OCI-LY1 (cell line): Measurements from ENCODE around the gene NDUFAB1.

Experiments used
- H2AFZ ChIP-seq: fragments of 200-600 bp; sonication (generic), shearing (Covaris generic); 2 replicates; pipeline ENCODE4 v1.6.0; 2014; ENCODE audit warnings: antibody characterized with exemption, mild to moderate bottlenecking, low read length
- H3F3A ChIP-seq: fragments of 200-600 bp; sonication (generic), shearing (Covaris generic); 2 replicates; pipeline ENCODE4 v1.6.0; 2014; ENCODE audit warnings: mild to moderate bottlenecking, antibody characterized with exemption, low read length, moderate library complexity; ENCODE audit not compliant: insufficient read depth
- H3K27ac ChIP-seq: fragments of 200-600 bp; sonication (generic); 2 replicates; pipeline ENCODE4 v1.5.1; 2014; ENCODE audit warnings: low read length, mixed run types, mild to moderate bottlenecking, low read depth; ENCODE audit not compliant: poor library complexity, severe bottlenecking
- H3K27me3 ChIP-seq: fragments of 200-600 bp; sonication (generic); 2 replicates; pipeline ENCODE4 v1.6.0; 2014; ENCODE audit warnings: antibody characterized with exemption, mild to moderate bottlenecking, low read length, moderate library complexity; ENCODE audit not compliant: insufficient read depth
- H3K36me3 ChIP-seq: fragments of 200-600 bp; sonication (generic); 2 replicates; pipeline ENCODE4 v1.6.1; 2014; ENCODE audit warnings: mild to moderate bottlenecking, antibody characterized with exemption, low read length, moderate library complexity, mixed read lengths; ENCODE audit not compliant: insufficient read depth
- H3K4me1 ChIP-seq: fragments of 200-600 bp; sonication (generic); 2 replicates; pipeline ENCODE4 v1.5.1; 2014; ENCODE audit warnings: mild to moderate bottlenecking, low read length, moderate library complexity; ENCODE audit not compliant: insufficient read depth, severe bottlenecking
- H3K4me2 ChIP-seq: fragments of 200-600 bp; sonication (generic), shearing (Covaris generic); 2 replicates; pipeline ENCODE4 v1.6.1; 2014; ENCODE audit warnings: low read length
- H3K4me3 ChIP-seq: fragments of 200-600 bp; sonication (generic); 2 replicates; pipeline ENCODE4 v1.5.1; 2014; ENCODE audit warnings: low read length, low read depth, mild to moderate bottlenecking, mixed read lengths; ENCODE audit not compliant: poor library complexity, severe bottlenecking
- H3K79me2 ChIP-seq: fragments of 200-600 bp; shearing (Covaris generic); 2 replicates; pipeline ENCODE4 v1.6.1; 2016; ENCODE audit warnings: mixed run types, low read length, mixed read lengths; ENCODE audit not compliant: insufficient read depth
- H3K9ac ChIP-seq: fragments of 200-600 bp; sonication (generic), shearing (Covaris generic); 2 replicates; pipeline ENCODE4 v1.6.1; 2014; ENCODE audit warnings: mild to moderate bottlenecking, low read length, mixed read lengths
- H3K9me2 ChIP-seq: fragments of 200-600 bp; sonication (generic), shearing (Covaris generic); 2 replicates; pipeline ENCODE4 v1.6.1; 2014; ENCODE audit warnings: low read depth, mild to moderate bottlenecking, low read length, mixed read lengths
- H3K9me3 ChIP-seq: fragments of 200-600 bp; shearing (Covaris generic); 2 replicates; pipeline ENCODE4 v1.6.1; 2014; ENCODE audit warnings: low read length, mixed read lengths
- H4K20me1 ChIP-seq: fragments of 200-600 bp; sonication (generic), shearing (Covaris generic); 2 replicates; pipeline ENCODE4 v1.6.0; 2016; ENCODE audit warnings: mild to moderate bottlenecking, low read length; ENCODE audit not compliant: insufficient read depth
- CTCF ChIP-seq: fragments of 200-600 bp; sonication (generic), shearing (Covaris generic); IDR thresholded peaks from 2 replicates; pipeline ENCODE4 v1.5.1; 2017; ENCODE audit warnings: mild to moderate bottlenecking, antibody characterized with exemption, low read length, moderate library complexity, mixed read lengths
- EZH2 ChIP-seq: fragments of 200-600 bp; sonication (generic), shearing (Covaris generic); IDR thresholded peaks from 2 replicates; pipeline ENCODE4 v1.8.0; 2017; ENCODE audit warnings: borderline replicate concordance, mixed run types, mild to moderate bottlenecking, antibody characterized with exemption, low read length, moderate library complexity, mixed read lengths

Gene NDUFAB1

DNA sequence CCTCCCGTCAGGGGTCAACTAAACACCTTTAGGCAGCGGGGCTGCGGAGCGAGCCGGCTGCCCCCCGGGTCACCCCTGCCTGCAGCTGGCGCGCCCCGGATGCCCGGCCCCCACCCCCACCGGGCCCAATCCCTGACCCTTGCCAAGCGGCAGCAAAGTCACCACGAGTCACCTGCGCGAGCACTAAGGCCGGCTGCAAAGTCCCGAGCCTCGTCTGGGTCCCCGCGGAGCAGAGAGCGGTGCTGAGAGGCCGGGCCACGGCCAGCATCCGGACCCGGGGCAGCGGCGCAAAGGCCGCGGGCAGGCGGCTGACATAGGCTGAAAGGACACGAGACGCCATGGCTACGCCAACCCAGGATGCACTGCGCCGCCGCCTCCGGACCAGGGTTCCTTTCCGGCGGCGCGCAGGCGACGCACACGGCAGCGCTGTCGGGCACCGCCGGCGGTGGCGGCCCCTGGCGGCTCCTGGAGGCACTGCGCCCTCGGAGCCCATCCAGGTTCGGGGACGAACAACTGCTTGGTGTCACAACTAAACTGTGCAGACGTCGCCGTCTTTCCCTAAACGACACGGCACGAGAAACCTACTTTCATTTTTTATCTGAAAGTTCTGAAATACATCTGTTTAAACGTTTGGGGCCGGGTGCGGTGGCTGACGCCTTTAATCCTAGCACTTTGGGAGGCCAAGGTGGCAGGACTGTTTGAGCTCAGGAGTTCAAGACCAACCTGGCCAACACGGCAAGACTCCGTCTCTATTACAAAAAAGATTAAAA is at the start of gene NDUFAB1:
NDUFAB1 (minus strand) TSS at position 366 of the 770 bp plus-strand sequence; CDS start at position 340, 26 bp downstream.
- peak within 1 kb of the TSS; percentile 93 for H3K4me3 ChIP-seq
- H2AFZ ChIP-seq = no peak within 1 kb of the TSS
- H3K4me2 ChIP-seq = peak within 1 kb of the TSS; percentile 99
- H3K4me1 ChIP-seq = peaks cover 15% of the 10 kb centered on the region
- H3K27ac ChIP-seq = peak within 1 kb of the TSS; percentile 75
- TF ChIP-seq EZH2 = no peak
- TF ChIP-seq CTCF = peak; percentile 86
- no peaks in the 10 kb centered on the region for H3K9me2 ChIP-seq
- H3K27me3 ChIP-seq = no peaks in the 10 kb centered on the region
- peaks cover 38% of the 10 kb centered on the region for H3K36me3 ChIP-seq
- H3K9ac ChIP-seq = peak within 1 kb of the TSS; percentile 94
- no peaks in the 10 kb centered on the region for H3K9me3 ChIP-seq
- H4K20me1 ChIP-seq = no peaks in the 10 kb centered on the region
- no peaks in the 10 kb centered on the region for H3F3A ChIP-seq
- H3K79me2 ChIP-seq = peaks cover 45% of the 10 kb centered on the region

DNA sequence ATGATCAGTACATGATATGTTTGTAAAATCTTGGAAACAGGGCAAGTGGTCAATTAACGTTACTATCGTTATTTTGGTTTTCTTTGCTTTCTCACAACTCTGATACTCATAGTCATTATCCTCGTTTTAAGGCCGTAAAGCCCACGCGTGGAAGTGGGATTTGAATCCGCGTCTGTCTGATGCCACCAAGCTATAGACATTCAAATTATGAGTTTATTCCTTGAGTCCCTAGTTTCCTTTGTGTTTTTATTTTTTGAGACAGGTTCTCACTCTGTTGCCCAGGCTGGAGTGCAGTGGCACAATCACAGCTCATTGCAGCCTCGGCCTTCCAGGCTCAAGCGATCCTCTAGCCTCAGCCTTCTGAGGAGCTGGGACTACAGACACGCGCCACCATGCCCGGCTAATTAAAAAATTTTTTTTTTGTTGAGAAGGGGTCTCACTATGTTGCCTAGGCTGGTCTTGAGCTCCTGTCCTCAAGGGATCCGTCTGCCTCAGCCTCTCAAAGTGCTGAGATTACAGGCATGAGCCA is 46.2 kb upstream of the NDUFAB1 start:
- Histone ChIP-seq H3K36me3 (peaks cover 57% of the 10 kb centered on the region), H2AFZ (no peak overlapping the region), H3K9ac (peak overlapping the region; percentile 97), H3F3A (no peaks in the 10 kb centered on the region), H4K20me1 (no peaks in the 10 kb centered on the region), H3K9me2 (no peaks in the 10 kb centered on the region), H3K4me1 (peaks cover 26% of the 10 kb centered on the region), H3K79me2 (peaks cover 39% of the 10 kb centered on the region), H3K27ac (peak overlapping the region; percentile 80), H3K9me3 (no peaks in the 10 kb centered on the region), H3K4me2 (peak overlapping the region; percentile 75), H3K4me3 (peak overlapping the region; percentile 93), H3K27me3 (no peaks in the 10 kb centered on the region)
- TF ChIP-seq CTCF = no peak
- no peak for TF ChIP-seq EZH2

DNA sequence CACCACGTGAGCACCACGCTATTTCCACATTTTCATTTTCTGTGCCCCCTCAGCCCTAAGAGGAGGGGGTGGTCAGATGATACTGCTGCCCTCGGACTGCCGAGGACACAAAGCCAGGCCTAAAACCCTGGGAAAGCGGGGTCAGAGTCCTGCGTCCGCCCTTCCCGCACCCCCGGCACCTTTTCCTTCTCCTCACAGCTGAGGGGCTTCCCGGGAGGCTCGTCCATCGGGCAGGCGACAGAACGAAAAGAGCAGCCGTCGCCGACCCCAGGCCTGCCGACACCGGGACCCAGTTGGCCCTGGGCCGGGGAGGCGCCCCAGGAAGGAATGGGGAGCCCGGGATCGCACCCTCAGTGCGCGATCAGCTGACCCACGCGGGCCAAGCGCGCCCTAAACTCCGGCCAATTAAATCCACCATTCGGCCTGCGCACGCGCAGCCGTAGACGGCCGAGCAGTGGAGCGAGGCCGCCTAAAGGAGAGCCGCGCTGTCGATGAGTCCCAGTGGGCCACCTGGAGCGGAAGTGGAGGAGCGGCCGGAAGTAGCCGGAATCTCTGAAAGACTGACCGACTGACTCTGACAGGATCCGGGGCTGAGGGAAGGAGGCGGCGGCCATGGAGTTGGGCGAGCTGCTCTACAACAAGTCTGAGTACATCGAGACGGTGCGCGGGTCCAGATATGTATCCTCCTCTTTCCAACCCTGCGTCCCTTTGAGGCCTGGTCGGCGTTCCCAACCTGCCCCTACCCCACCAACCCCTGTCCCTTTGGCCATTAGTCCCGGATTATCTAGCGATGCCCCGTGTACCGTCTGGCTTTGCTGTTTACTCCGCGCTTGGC is 45.0 kb upstream of the NDUFAB1 start, which contains the start of the genes DCTN5 and PALB2:
DCTN5 (plus strand) TSS at position 536 of the 835 bp plus-strand sequence; CDS start at position 613, 77 bp downstream.
PALB2 (minus strand) TSS at position 380 of the 835 bp plus-strand sequence; CDS start at position 227, 153 bp downstream.
- peaks cover 29% of the 10 kb centered on the region for H3K79me2 ChIP-seq
- peaks cover 51% of the 10 kb centered on the region for H3K36me3 ChIP-seq

More for the DNA sequence above, 45.0 kb upstream of the NDUFAB1 start, which contains the start of the genes DCTN5 and PALB2:
- Histone ChIP-seq H3K27me3 (no peaks in the 10 kb centered on the region), H3K4me3 (peak within 1 kb of the TSS; percentile 93), H3K4me2 (peak within 1 kb of the TSS; percentile 90), H3K9me2 (no peaks in the 10 kb centered on the region), H3K9ac (peak within 1 kb of the TSS; percentile 97), H3K27ac (peak within 1 kb of the TSS; percentile 80), H4K20me1 (no peaks in the 10 kb centered on the region), H2AFZ (0 out of 2 replicates have a peak within 1 kb of the TSS, but pooled peaks have one; percentile 34), H3K9me3 (no peaks in the 10 kb centered on the region), H3K4me1 (peaks cover 26% of the 10 kb centered on the region), H3F3A (no peaks in the 10 kb centered on the region)
- TF ChIP-seq EZH2 (no peak), CTCF (no peak)
